IMR-90 (cell line): ENCODE results near the gene KCNK7. TPM values are rescaled to one million over a fixed set of nuclear protein-coding genes. Genes with fewer than 3 reads are reported as not detected.

Source experiments
- ATAC-seq: fragments of 200-7000 bp; cut with Tn5 transposase; 2 replicates; pipeline ENCODE4 v1.9.1; 2020; ENCODE audit warnings: low read depth, mild to moderate bottlenecking, moderate library complexity
- BruUV-seq: library from RNA; stranded (reverse); fragments of 400-500 nt; replicated peaks from 2 replicates; lab custom pipeline; 2021; lab: Mats Ljungman, UMichigan
- CTCF ChIA-PET: fragments of 300-600 bp; formaldehyde crosslinking; extraction: SDS; loops from one replicate; lab custom pipeline; 2021; ENCODE audit warnings: antibody characterized with exemption; lab: Yijun Ruan, JAX
- POLR2A ChIA-PET: fragments of 300-600 bp; sonication (Branson Sonifier 250); formaldehyde crosslinking; loops from one replicate; lab custom pipeline; 2022; ENCODE audit warnings: antibody characterized with exemption; ENCODE audit not compliant: unreplicated experiment; lab: Charles Lee
- DNase-seq: peaks from one replicate; pipeline ENCODE4 v3.0.0; 2013
- H2AFZ ChIP-seq: replicated peaks from 2 replicates; pipeline ENCODE3; 2013; ENCODE audit warnings: low read length, mild to moderate bottlenecking; ENCODE audit not compliant: poor library complexity
- H2AK5ac ChIP-seq: 2 replicates; pipeline ENCODE4 v1.6.1; 2013; ENCODE audit warnings: low read depth, low read length, inconsistent platforms
- H2AK9ac ChIP-seq: replicated peaks from 2 replicates; pipeline ENCODE3; 2013; ENCODE audit warnings: mild to moderate bottlenecking, low read depth, low read length, moderate library complexity; ENCODE audit not compliant: poor library complexity
- H2BK120ac ChIP-seq: 2 replicates; pipeline ENCODE4 v1.6.1; 2013; ENCODE audit warnings: low read depth, low read length, inconsistent platforms
- H2BK15ac ChIP-seq: 3 replicates; pipeline ENCODE4 v1.6.1; 2013; ENCODE audit warnings: low read depth, low read length, inconsistent platforms
- H2BK20ac ChIP-seq: 2 replicates; pipeline ENCODE4 v1.6.1; 2013; ENCODE audit warnings: low read depth, mild to moderate bottlenecking, inconsistent platforms, low read length, moderate library complexity
- H2BK5ac ChIP-seq: 2 replicates; pipeline ENCODE4 v1.6.1; 2013; ENCODE audit warnings: mild to moderate bottlenecking, low read depth, low read length, inconsistent platforms; ENCODE audit not compliant: poor library complexity, severe bottlenecking
- H3K14ac ChIP-seq: replicated peaks from 2 replicates; pipeline ENCODE4 v1.6.1; 2013; ENCODE audit warnings: low read depth, low read length, inconsistent platforms
- H3K18ac ChIP-seq: 2 replicates; pipeline ENCODE4 v1.6.1; 2013; ENCODE audit warnings: low read depth, low read length, control low read depth
- H3K23ac ChIP-seq: 2 replicates; pipeline ENCODE4 v1.6.1; 2013; ENCODE audit warnings: low read depth, low read length, inconsistent platforms
- H3K27ac ChIP-seq: 2 replicates; pipeline ENCODE4 v1.5.1; 2013; ENCODE audit warnings: mild to moderate bottlenecking, control low read depth, low read length; ENCODE audit not compliant: insufficient read depth
- H3K27me3 ChIP-seq: 2 replicates; pipeline ENCODE4 v1.6.1; 2013; ENCODE audit warnings: low read length; ENCODE audit not compliant: control insufficient read depth, insufficient read depth
- H3K36me3 ChIP-seq: 2 replicates; pipeline ENCODE4 v1.6.1; 2013; ENCODE audit warnings: low read length, mixed read lengths; ENCODE audit not compliant: control insufficient read depth, insufficient read depth
- H3K4ac ChIP-seq: 2 replicates; pipeline ENCODE4 v1.6.1; 2013; ENCODE audit warnings: low read depth, low read length, inconsistent platforms
- H3K4me1 ChIP-seq: 2 replicates; pipeline ENCODE4 v1.6.1; 2013; ENCODE audit warnings: low read length, mixed read lengths; ENCODE audit not compliant: control insufficient read depth, insufficient read depth
- H3K4me2 ChIP-seq: 2 replicates; pipeline ENCODE4 v1.6.1; 2013; ENCODE audit warnings: low read depth, mild to moderate bottlenecking, control low read depth, low read length, moderate library complexity
- H3K4me3 ChIP-seq: 2 replicates; pipeline ENCODE4 v1.5.1; 2013; ENCODE audit warnings: low read depth, mild to moderate bottlenecking, control low read depth, low read length, moderate library complexity; ENCODE audit not compliant: insufficient read depth
- H3K56ac ChIP-seq: 2 replicates; pipeline ENCODE4 v1.6.1; 2013; ENCODE audit warnings: low read length, inconsistent platforms; ENCODE audit not compliant: insufficient read depth; ENCODE audit errors: extremely low read depth
- H3K79me1 ChIP-seq, 2 experiments: 2 replicates each; pipeline ENCODE4 v1.6.1; 2013; ENCODE audit warnings: low read length in 2 of 2, inconsistent platforms in 1 of 2, low read depth in 1 of 2
- H3K9ac ChIP-seq: 2 replicates; pipeline ENCODE4 v1.6.1; 2013; ENCODE audit warnings: low read depth, low read length, control low read depth
- H3K9me1 ChIP-seq: 2 replicates; pipeline ENCODE4 v1.6.1; 2013; ENCODE audit warnings: low read length, inconsistent platforms; ENCODE audit not compliant: insufficient read depth
- H3K9me3 ChIP-seq: 2 replicates; pipeline ENCODE4 v1.6.1; 2013; ENCODE audit warnings: low read length; ENCODE audit not compliant: control insufficient read depth, insufficient read depth
- H4K20me1 ChIP-seq: 2 replicates; pipeline ENCODE4 v1.6.1; 2013; ENCODE audit warnings: low read length, inconsistent platforms; ENCODE audit not compliant: insufficient read depth
- H4K5ac ChIP-seq: 2 replicates; pipeline ENCODE4 v1.6.1; 2013; ENCODE audit warnings: mild to moderate bottlenecking, low read depth, low read length, control low read depth
- H4K8ac ChIP-seq, 2 experiments: 2 replicates each; pipeline ENCODE4 v1.6.1; 2013; ENCODE audit warnings: low read depth in 2 of 2, low read length in 2 of 2, control low read depth in 1 of 2, inconsistent platforms in 1 of 2
- H4K91ac ChIP-seq: 2 replicates; pipeline ENCODE4 v1.6.1; 2013; ENCODE audit warnings: low read depth, low read length, inconsistent platforms; ENCODE audit not compliant: insufficient read depth
- CEBPB ChIP-seq: IDR thresholded peaks from 2 replicates; pipeline ENCODE4 v1.6.1; 2012; ENCODE audit warnings: low read depth, low read length, improper control_type of control experiment
- CHD1 ChIP-seq: IDR thresholded peaks from 2 replicates; pipeline ENCODE4 v1.6.1; 2012; ENCODE audit warnings: low read depth, low read length, improper control_type of control experiment
- FOS ChIP-seq: fragments of 150-350 bp; IDR thresholded peaks from 2 replicates; pipeline ENCODE4 v1.6.1; 2016; ENCODE audit warnings: low read depth, low read length
- MAFK ChIP-seq: IDR thresholded peaks from 2 replicates; pipeline ENCODE4 v1.6.1; 2012; ENCODE audit warnings: low read depth, low read length, improper control_type of control experiment
- MAZ ChIP-seq: IDR thresholded peaks from 2 replicates; pipeline ENCODE4 v1.6.1; 2012; ENCODE audit warnings: low read depth, mild to moderate bottlenecking, low read length, improper control_type of control experiment, moderate library complexity, borderline replicate concordance
- MXI1 ChIP-seq: IDR thresholded peaks from 2 replicates; pipeline ENCODE4 v1.6.1; 2012; ENCODE audit warnings: low read depth, mild to moderate bottlenecking, low read length, moderate library complexity, borderline replicate concordance
- POLR2A ChIP-seq: IDR thresholded peaks from 2 replicates; pipeline ENCODE4 v1.6.1; 2012; ENCODE audit warnings: mild to moderate bottlenecking, low read depth, low read length
- RAD21 ChIP-seq: IDR thresholded peaks from 2 replicates; pipeline ENCODE4 v1.6.1; 2012; ENCODE audit warnings: low read length, improper control_type of control experiment
- RCOR1 ChIP-seq: IDR thresholded peaks from 2 replicates; pipeline ENCODE4 v1.6.1; 2012; ENCODE audit warnings: mild to moderate bottlenecking, low read length, improper control_type of control experiment; ENCODE audit not compliant: insufficient replicate concordance
- RFX5 ChIP-seq: IDR thresholded peaks from 2 replicates; pipeline ENCODE4 v1.8.0; 2012; ENCODE audit warnings: low read depth, mild to moderate bottlenecking, low read length, moderate library complexity
- SMC3 ChIP-seq: fragments of 150-350 bp; IDR thresholded peaks from 2 replicates; pipeline ENCODE4 v1.6.1; 2016; ENCODE audit warnings: low read depth, mild to moderate bottlenecking, antibody characterized with exemption, low read length, moderate library complexity
- WGBS, 2 experiments: methylation state at CpG; one replicate each; pipeline versions ENCODE4 v1.1.5 to v1.1.7; 2013; ENCODE audit warnings: missing lambda C conversion rate in 2 of 2; ENCODE audit not compliant: insufficient read length in 1 of 2; ENCODE audit errors: extremely low coverage in 2 of 2; 5-methylcytosine and 5-hydroxymethylcytosine counted together
- dilution Hi-C: fragments of 300-500 bp; cut with HindIII; formaldehyde crosslinking; loops from one replicate; pipeline ENCODE4 v1.14.3; 2018; ENCODE audit warnings: low sequenced_read_pairs; ENCODE audit not compliant: unreplicated experiment
- in situ Hi-C: fragments of 300-500 bp; cut with MboI; formaldehyde crosslinking; loops from 3 replicates; pipeline ENCODE4 v1.14.3; 2019; ENCODE audit warnings: low sequenced_read_pairs, inconsistent platforms, mixed read lengths
- intact Hi-C: fragments of 100-400 bp; cut with micrococcal nuclease; formaldehyde crosslinking; loops from 2 replicates; pipeline ENCODE4 v1.10.0; 2022
- polyA plus RNA-seq, 3 experiments: library from polyadenylated mRNA; depleted of rRNA; stranded (reverse); fragments of >200 nt; gene quantifications; 2 replicates each; pipeline ENCODE4 v1.2.3, GENCODE V29; 2012; ENCODE audit warnings: low replicate concordance in 1 of 3
- total RNA-seq: library from RNA; depleted of rRNA; stranded (reverse); fragments of >200 nt; gene quantifications from 2 replicates; pipeline ENCODE4 v1.2.3, GENCODE V29; 2012
- TF ChIP-seq, protein P1 (sequence below): fragments of 150-350 bp; IDR thresholded peaks from 2 replicates; pipeline ENCODE4 v1.6.1; 2017; ENCODE audit warnings: mild to moderate bottlenecking, antibody characterized with exemption, low read length, low read depth
- TF ChIP-seq, protein P2 (sequence below): fragments of 150-350 bp; IDR thresholded peaks from 2 replicates; pipeline ENCODE4 v1.6.1; 2016; ENCODE audit warnings: low read depth, mild to moderate bottlenecking, low read length, moderate library complexity, borderline replicate concordance
- TF ChIP-seq, protein P3 (sequence below): conservative IDR thresholded peaks from 2 replicates; pipeline ENCODE4 v1.5.1; 2012; ENCODE audit warnings: mild to moderate bottlenecking, low read depth, low read length, improper control_type of control experiment

Gene KCNK7
- total and polyA plus RNA-seq, 2 of the 4 experiments (the other 2 are of a cell fraction): 0.09 TPM; not detected in 1

DNA sequence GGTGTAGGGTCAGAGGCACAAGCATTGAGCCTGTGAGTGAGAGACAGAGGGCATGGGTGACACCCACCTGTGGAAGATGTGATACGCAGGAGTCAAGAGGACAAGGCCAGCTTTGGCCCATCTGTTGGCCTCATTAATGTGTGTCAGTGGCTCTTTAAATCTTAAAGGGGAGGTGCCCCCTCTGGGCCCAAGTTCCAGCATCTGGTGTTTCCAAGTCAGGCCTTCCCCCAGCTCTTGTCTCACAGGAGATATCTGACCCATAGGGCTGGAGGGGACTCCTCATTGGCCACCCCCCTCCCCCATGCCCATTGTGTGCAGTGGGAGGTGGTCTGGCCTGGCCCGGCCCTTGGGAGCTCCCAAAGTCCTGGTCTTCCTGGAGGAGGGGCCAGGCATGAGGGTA, 8.9 kb downstream of the KCNK7 start:
- Histone ChIP-seq H3K36me3 (peaks cover 36% of the 10 kb centered on the region), H2AK9ac (no peak overlapping the region), H3K9ac (no peak overlapping the region; the same call in 1 of the 2 replicates), H3K14ac (no peak overlapping the region), H3K9me1 (no peaks in the 10 kb centered on the region), H3K4me2 (no peak overlapping the region), H4K91ac (no peak overlapping the region), H3K4me3 (no peak overlapping the region), H2AFZ (no peak overlapping the region), H3K18ac (no peak overlapping the region), H3K56ac (no peak overlapping the region), H2BK20ac (no peak overlapping the region), H3K4ac (no peak overlapping the region), H4K20me1 (0 out of 2 replicates have a peak, but pooled peaks cover 4% of the 10 kb centered on the region), H2BK120ac (no peak overlapping the region), H3K27ac (no peak overlapping the region), H2BK5ac (no peak overlapping the region), H2AK5ac (0 out of 2 replicates have a peak overlapping the region, but pooled peaks have one; percentile 38), H4K5ac (no peak overlapping the region), H3K27me3 (no peaks in the 10 kb centered on the region), H3K79me1 (peaks cover 0 to 24% of the 10 kb centered on the region in 2 experiments; a peak in 1 of 4 replicates), H4K8ac (no peak overlapping the region), H2BK15ac (no peak overlapping the region), H3K9me3 (no peaks in the 10 kb centered on the region), H3K4me1 (peaks cover 4% of the 10 kb centered on the region), H3K23ac (no peak overlapping the region)
- ATAC-seq: peak; percentile 52
- dilution Hi-C loops: no loop called here
- no CpG with 5 or more reads among the region's 2 CpGs for WGBS, 2 experiments
- no TSS peak for BruUV-seq
- CTCF ChIA-PET: no interaction called here
- in situ Hi-C loops: no loop called here
- POLR2A ChIA-PET: no interaction called here
- intact Hi-C loops: no loop called here
- no peak for DNase-seq
- TF ChIP-seq POLR2A: no peak
- TF ChIP-seq CEBPB: no peak
- no peak for TF ChIP-seq FOS
- TF ChIP-seq, protein P1, sequence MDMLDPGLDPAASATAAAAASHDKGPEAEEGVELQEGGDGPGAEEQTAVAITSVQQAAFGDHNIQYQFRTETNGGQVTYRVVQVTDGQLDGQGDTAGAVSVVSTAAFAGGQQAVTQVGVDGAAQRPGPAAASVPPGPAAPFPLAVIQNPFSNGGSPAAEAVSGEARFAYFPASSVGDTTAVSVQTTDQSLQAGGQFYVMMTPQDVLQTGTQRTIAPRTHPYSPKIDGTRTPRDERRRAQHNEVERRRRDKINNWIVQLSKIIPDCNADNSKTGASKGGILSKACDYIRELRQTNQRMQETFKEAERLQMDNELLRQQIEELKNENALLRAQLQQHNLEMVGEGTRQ: no peak
- no peak for TF ChIP-seq MXI1
- no peak for TF ChIP-seq RAD21
- TF ChIP-seq CHD1: no peak
- TF ChIP-seq, protein P2, sequence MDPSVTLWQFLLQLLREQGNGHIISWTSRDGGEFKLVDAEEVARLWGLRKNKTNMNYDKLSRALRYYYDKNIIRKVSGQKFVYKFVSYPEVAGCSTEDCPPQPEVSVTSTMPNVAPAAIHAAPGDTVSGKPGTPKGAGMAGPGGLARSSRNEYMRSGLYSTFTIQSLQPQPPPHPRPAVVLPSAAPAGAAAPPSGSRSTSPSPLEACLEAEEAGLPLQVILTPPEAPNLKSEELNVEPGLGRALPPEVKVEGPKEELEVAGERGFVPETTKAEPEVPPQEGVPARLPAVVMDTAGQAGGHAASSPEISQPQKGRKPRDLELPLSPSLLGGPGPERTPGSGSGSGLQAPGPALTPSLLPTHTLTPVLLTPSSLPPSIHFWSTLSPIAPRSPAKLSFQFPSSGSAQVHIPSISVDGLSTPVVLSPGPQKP: no peak
- no peak for TF ChIP-seq MAFK
- no peak for TF ChIP-seq RCOR1
- no peak for TF ChIP-seq RFX5
- TF ChIP-seq, protein P3, sequence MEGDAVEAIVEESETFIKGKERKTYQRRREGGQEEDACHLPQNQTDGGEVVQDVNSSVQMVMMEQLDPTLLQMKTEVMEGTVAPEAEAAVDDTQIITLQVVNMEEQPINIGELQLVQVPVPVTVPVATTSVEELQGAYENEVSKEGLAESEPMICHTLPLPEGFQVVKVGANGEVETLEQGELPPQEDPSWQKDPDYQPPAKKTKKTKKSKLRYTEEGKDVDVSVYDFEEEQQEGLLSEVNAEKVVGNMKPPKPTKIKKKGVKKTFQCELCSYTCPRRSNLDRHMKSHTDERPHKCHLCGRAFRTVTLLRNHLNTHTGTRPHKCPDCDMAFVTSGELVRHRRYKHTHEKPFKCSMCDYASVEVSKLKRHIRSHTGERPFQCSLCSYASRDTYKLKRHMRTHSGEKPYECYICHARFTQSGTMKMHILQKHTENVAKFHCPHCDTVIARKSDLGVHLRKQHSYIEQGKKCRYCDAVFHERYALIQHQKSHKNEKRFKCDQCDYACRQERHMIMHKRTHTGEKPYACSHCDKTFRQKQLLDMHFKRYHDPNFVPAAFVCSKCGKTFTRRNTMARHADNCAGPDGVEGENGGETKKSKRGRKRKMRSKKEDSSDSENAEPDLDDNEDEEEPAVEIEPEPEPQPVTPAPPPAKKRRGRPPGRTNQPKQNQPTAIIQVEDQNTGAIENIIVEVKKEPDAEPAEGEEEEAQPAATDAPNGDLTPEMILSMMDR: no peak
- no peak for TF ChIP-seq MAZ
- TF ChIP-seq SMC3: no peak
